ENCODE results near the gene TAPT1. TPM values are rescaled to one million over a fixed set of nuclear protein-coding genes. Genes with fewer than 3 reads are reported as not detected.

Gene TAPT1
- total RNA-seq, 2 donors from 2014 or later = 19.7 to 21.1 TPM

DNA sequence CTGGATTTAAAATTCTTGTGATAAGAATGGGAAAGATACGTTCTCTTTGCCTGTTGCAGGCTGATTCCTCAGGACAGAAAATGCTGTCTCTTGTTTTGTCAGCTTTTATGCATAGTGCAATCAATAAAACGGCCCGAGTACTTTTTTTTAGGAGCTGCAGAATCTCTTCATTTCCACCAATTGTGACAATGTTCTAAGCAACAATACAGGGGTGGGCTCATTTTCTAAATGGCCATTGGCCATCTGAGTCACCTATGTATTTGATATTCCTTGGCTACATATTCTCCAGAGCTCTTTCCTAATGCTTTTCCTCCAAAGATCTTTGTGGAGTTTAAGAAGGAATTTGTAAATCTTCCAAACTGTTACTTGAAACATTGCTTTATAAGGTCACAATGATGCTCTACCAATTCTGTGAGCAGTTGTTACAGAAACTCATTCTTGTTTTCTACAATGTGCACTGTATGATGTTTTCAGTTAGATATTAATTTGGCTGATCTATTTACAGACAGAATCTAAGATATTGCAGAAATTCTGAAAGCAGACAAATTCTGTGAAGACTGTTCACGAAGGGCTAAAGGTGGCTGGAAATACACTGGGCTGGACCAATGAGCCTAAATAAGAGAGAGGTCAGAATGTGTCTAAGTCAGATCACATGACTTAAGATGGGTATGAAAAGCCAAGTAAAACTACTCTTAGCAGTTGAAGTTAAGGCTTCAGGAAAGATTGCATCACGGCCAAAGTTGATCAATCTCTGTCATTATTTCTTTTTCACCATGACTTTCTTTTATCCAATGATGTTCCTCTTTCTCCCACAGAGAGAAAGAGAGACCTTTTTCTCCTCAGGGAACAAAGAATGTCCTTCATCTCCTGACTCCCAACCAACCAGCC, 33.4 kb downstream of the TAPT1 start:
- TF ChIP-seq, protein P1, sequence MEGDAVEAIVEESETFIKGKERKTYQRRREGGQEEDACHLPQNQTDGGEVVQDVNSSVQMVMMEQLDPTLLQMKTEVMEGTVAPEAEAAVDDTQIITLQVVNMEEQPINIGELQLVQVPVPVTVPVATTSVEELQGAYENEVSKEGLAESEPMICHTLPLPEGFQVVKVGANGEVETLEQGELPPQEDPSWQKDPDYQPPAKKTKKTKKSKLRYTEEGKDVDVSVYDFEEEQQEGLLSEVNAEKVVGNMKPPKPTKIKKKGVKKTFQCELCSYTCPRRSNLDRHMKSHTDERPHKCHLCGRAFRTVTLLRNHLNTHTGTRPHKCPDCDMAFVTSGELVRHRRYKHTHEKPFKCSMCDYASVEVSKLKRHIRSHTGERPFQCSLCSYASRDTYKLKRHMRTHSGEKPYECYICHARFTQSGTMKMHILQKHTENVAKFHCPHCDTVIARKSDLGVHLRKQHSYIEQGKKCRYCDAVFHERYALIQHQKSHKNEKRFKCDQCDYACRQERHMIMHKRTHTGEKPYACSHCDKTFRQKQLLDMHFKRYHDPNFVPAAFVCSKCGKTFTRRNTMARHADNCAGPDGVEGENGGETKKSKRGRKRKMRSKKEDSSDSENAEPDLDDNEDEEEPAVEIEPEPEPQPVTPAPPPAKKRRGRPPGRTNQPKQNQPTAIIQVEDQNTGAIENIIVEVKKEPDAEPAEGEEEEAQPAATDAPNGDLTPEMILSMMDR (IDR thresholded peaks at IDR 0.05) = no peak
- Histone ChIP-seq H3K27ac (no peak overlapping the region), H3K27me3 (no peaks in the 10 kb centered on the region), H3K36me3 (peaks cover 32% of the 10 kb centered on the region), H3K4me3 (no peak overlapping the region), H3K9me3 (no peaks in the 10 kb centered on the region), H3K4me1 (peaks cover 0 to 42% of the 10 kb centered on the region in 2 donors)
- no peak for DNase-seq (ENCODE audit: low spot score)

DNA sequence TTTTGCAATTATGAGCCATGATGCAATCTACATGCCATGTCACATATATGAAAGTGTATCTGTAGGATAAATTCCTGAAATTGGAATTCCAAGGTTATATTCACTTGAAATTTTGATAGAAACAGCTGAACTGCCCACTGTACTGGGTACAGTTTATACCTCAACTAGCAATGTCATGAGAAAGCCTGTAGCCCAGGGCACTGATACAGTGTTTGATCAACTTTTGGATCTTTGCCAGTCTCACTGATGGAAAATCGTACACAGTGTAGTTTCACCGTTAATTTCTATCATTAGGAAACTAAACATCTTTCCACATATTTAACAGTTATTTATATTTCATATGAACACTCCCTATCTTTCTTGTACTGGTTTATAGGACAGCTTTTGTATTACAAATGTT, 34.2 kb downstream of the TAPT1 start:
- TF ChIP-seq, protein P1 (IDR thresholded peaks at IDR 0.05) = no peak
- no peak overlapping the region for H3K27ac ChIP-seq
- H3K4me1 ChIP-seq = peaks cover 0 to 37% of the 10 kb centered on the region in 2 donors
- no peak overlapping the region for H3K4me3 ChIP-seq
- no peaks in the 10 kb centered on the region for H3K9me3 ChIP-seq
- peaks cover 38% of the 10 kb centered on the region for H3K36me3 ChIP-seq
- no peaks in the 10 kb centered on the region for H3K27me3 ChIP-seq
- DNase-seq (ENCODE audit: low spot score) = no peak

DNA sequence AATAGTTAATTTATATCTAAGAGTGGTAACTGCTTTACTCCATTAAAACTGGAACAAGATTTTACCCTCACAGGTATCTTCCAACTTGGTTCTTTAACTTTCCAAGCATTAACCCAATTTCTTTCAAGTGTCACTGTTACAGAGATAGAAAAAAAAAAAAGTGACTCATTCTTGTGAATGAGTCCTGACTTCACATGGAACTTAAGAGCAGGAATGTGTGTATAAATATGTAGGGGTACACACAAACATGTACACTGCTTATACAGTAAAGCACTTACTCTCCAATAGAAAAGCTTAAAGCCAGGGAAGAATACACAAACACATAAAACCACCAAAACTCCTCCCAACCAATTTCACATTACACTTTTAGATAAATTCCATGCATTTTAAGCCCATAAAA, 38.8 kb downstream of the TAPT1 start:
- peaks cover 51% of the 10 kb centered on the region for H3K36me3 ChIP-seq

DNA sequence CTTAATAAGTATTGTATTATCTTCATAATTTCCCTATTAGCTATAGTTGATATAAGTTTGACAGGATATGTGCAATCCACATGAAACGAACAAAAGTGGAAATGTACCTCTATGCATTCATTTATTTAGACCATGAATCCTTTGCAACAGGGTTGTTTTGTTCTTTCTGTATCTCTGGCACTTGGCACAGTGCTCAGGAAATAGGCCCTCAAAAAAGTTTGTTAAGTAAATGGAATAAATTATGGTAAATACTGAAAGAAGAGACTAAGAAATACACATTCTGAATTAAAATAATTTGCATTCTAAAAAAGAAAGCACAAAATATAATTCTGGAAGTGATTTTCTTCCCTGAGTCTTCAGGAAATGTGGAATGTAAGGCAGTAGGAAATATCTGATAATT, 39.3 kb downstream of the TAPT1 start:
- peaks cover 51% of the 10 kb centered on the region for H3K36me3 ChIP-seq

More for the DNA sequence above, 38.8 kb downstream of the TAPT1 start:
- TF ChIP-seq, protein P1 (IDR thresholded peaks at IDR 0.05) = no peak
- Histone ChIP-seq H3K9me3 (no peaks in the 10 kb centered on the region), H3K4me1 (peaks cover 0 to 1% of the 10 kb centered on the region in 2 donors), H3K4me3 (no peak overlapping the region), H3K27ac (no peak overlapping the region), H3K27me3 (no peaks in the 10 kb centered on the region)
- DNase-seq (ENCODE audit: low spot score) = no peak

DNA sequence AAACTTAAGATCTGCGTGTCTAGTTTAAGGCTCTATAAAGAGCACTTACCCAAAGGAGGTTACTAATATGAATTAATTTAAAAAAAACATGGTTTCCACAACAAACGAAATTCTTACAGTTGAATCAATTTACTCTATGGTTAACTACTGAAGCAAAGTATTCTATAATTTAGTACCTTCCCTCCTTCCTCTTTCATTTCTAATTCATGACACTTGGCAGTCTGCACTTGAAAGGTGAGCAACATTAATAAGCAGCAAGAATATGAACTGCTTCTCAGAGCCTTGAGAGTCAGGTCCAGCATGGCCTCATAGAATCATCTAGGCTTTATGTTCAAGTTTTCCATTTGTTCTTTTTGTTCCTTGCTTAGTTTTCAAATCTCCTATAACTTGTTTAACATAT, 42.7 kb downstream of the TAPT1 start:
- Histone ChIP-seq H3K27me3 (no peaks in the 10 kb centered on the region), H3K4me3 (no peak overlapping the region), H3K4me1 (no peaks in the 10 kb centered on the region), H3K36me3 (peaks cover 41% of the 10 kb centered on the region), H3K9me3 (no peaks in the 10 kb centered on the region), H3K27ac (no peak overlapping the region)
- TF ChIP-seq, protein P1 (IDR thresholded peaks at IDR 0.05) = no peak
- DNase-seq (ENCODE audit: low spot score) = no peak

More for the DNA sequence above, 39.3 kb downstream of the TAPT1 start:
- no peak for DNase-seq (ENCODE audit: low spot score)
- TF ChIP-seq, protein P1 (IDR thresholded peaks at IDR 0.05) = no peak
- Histone ChIP-seq H3K27ac (no peak overlapping the region), H3K27me3 (no peaks in the 10 kb centered on the region), H3K4me3 (no peak overlapping the region), H3K4me1 (no peaks in the 10 kb centered on the region), H3K9me3 (no peaks in the 10 kb centered on the region)
